ENCODE data around the gene GDPD5. TPM values are rescaled to one million over a fixed set of nuclear protein-coding genes. Genes with fewer than 3 reads are reported as not detected.

The GDPD5 gene
- total and polyA plus RNA-seq, 9 of the 15 experiments (the other 6 are each of a cell fraction or from before 2014, with no cell fraction given) = 0.32 to 27.3 (median 8.0) TPM

DNA sequence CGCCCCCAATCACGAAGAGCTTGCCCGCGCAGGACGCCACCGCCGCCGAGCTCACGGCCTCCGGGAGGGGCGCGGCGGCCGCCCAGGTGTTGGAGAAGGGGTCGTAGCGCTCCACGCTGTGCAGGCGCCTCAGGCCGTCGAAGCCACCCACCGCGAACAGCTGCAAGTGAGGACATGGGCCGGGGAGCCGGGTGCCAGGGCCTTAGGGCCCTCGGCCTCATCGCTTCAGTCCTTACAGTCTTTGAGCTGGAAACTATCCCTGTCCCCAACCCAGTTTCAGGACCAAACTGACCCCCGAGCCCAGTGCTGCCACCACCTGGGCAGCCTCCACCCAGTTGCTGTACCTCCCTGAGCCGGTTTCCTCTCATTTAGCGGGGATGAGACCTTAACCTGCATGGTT is 100.3 kb downstream of the GDPD5 start (continued):
- TF ChIP-seq HEY1 (CRISPR knock-in tag; IDR thresholded peaks at IDR 0.05; ENCODE audit: borderline replicate concordance) (no peak), HNRNPL (IDR thresholded peaks at IDR 0.05; ENCODE audit: low read depth, low read length) (0 out of 2 replicates have a peak, but pooled peaks have one; percentile 32), ZFPM2 (CRISPR knock-in tag; IDR thresholded peaks at IDR 0.05) (no peak), EWSR1 (IDR thresholded peaks at IDR 0.05; ENCODE audit: borderline replicate concordance, low read depth, partially characterized antibody) (no peak), ESRRB (CRISPR knock-in tag; IDR thresholded peaks at IDR 0.05; ENCODE audit: borderline replicate concordance) (no peak), PCBP1 (IDR thresholded peaks at IDR 0.05; ENCODE audit: low read depth, low read length, poor library complexity, severe bottlenecking) (no peak), RBM39 (optimal IDR thresholded peaks at IDR 0.05; ENCODE audit: low read depth, low read length) (no peak), NR1H2 (CRISPR knock-in tag; IDR thresholded peaks at IDR 0.05) (no peak), SREBF1 (IDR thresholded peaks at IDR 0.05; ENCODE audit: borderline replicate concordance, low read depth, low read length) (no peak), LCOR (CRISPR knock-in tag; IDR thresholded peaks at IDR 0.05) (no peak), ZNF764 (CRISPR knock-in tag; IDR thresholded peaks at IDR 0.05; ENCODE audit: low read depth) (no peak), NBN (IDR thresholded peaks at IDR 0.05; ENCODE audit: low read depth) (no peak), POLR2G (IDR thresholded peaks at IDR 0.05; ENCODE audit: low read depth, low read length) (0 out of 2 replicates have a peak, but pooled peaks have one; percentile 26), SMARCA4 (IDR thresholded peaks at IDR 0.05) (no peak), SMC3 (conservative IDR thresholded peaks at IDR 0.05; ENCODE audit: insufficient read depth, low read depth, low read length) (0 out of 2 replicates have a peak, but pooled peaks have one; percentile 26), ZNF316 (IDR thresholded peaks at IDR 0.05) (no peak)
- TF ChIP-seq, protein P1, sequence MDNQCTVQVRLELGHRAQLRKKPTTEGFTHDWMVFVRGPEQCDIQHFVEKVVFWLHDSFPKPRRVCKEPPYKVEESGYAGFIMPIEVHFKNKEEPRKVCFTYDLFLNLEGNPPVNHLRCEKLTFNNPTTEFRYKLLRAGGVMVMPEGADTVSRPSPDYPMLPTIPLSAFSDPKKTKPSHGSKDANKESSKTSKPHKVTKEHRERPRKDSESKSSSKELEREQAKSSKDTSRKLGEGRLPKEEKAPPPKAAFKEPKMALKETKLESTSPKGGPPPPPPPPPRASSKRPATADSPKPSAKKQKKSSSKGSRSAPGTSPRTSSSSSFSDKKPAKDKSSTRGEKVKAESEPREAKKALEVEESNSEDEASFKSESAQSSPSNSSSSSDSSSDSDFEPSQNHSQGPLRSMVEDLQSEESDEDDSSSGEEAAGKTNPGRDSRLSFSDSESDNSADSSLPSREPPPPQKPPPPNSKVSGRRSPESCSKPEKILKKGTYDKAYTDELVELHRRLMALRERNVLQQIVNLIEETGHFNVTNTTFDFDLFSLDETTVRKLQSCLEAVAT (IDR thresholded peaks at IDR 0.05) = no peak
- TF ChIP-seq, protein P2, sequence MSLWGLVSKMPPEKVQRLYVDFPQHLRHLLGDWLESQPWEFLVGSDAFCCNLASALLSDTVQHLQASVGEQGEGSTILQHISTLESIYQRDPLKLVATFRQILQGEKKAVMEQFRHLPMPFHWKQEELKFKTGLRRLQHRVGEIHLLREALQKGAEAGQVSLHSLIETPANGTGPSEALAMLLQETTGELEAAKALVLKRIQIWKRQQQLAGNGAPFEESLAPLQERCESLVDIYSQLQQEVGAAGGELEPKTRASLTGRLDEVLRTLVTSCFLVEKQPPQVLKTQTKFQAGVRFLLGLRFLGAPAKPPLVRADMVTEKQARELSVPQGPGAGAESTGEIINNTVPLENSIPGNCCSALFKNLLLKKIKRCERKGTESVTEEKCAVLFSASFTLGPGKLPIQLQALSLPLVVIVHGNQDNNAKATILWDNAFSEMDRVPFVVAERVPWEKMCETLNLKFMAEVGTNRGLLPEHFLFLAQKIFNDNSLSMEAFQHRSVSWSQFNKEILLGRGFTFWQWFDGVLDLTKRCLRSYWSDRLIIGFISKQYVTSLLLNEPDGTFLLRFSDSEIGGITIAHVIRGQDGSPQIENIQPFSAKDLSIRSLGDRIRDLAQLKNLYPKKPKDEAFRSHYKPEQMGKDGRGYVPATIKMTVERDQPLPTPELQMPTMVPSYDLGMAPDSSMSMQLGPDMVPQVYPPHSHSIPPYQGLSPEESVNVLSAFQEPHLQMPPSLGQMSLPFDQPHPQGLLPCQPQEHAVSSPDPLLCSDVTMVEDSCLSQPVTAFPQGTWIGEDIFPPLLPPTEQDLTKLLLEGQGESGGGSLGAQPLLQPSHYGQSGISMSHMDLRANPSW (CRISPR knock-in tag; IDR thresholded peaks at IDR 0.05) = no peak
- TF ChIP-seq, protein P3, sequence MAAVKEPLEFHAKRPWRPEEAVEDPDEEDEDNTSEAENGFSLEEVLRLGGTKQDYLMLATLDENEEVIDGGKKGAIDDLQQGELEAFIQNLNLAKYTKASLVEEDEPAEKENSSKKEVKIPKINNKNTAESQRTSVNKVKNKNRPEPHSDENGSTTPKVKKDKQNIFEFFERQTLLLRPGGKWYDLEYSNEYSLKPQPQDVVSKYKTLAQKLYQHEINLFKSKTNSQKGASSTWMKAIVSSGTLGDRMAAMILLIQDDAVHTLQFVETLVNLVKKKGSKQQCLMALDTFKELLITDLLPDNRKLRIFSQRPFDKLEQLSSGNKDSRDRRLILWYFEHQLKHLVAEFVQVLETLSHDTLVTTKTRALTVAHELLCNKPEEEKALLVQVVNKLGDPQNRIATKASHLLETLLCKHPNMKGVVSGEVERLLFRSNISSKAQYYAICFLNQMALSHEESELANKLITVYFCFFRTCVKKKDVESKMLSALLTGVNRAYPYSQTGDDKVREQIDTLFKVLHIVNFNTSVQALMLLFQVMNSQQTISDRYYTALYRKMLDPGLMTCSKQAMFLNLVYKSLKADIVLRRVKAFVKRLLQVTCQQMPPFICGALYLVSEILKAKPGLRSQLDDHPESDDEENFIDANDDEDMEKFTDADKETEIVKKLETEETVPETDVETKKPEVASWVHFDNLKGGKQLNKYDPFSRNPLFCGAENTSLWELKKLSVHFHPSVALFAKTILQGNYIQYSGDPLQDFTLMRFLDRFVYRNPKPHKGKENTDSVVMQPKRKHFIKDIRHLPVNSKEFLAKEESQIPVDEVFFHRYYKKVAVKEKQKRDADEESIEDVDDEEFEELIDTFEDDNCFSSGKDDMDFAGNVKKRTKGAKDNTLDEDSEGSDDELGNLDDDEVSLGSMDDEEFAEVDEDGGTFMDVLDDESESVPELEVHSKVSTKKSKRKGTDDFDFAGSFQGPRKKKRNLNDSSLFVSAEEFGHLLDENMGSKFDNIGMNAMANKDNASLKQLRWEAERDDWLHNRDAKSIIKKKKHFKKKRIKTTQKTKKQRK (IDR thresholded peaks at IDR 0.05; ENCODE audit: borderline replicate concordance, low read depth, low read length) = no peak
- TF ChIP-seq, protein P4, sequence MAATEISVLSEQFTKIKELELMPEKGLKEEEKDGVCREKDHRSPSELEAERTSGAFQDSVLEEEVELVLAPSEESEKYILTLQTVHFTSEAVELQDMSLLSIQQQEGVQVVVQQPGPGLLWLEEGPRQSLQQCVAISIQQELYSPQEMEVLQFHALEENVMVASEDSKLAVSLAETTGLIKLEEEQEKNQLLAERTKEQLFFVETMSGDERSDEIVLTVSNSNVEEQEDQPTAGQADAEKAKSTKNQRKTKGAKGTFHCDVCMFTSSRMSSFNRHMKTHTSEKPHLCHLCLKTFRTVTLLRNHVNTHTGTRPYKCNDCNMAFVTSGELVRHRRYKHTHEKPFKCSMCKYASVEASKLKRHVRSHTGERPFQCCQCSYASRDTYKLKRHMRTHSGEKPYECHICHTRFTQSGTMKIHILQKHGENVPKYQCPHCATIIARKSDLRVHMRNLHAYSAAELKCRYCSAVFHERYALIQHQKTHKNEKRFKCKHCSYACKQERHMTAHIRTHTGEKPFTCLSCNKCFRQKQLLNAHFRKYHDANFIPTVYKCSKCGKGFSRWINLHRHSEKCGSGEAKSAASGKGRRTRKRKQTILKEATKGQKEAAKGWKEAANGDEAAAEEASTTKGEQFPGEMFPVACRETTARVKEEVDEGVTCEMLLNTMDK (IDR thresholded peaks at IDR 0.05; ENCODE audit: borderline replicate concordance, insufficient read depth, low read depth, low read length, poor library complexity, severe bottlenecking) = no peak
